Germinal center (tissue), 1 donor: ENCODE results near the gene NOP10.
"Not testable (repeated sequence)": the region's sequence is repeated elsewhere in the genome, so short reads cannot be mapped to it uniquely, and the experiment has no call there.

Source experiments
- DNase-seq: peaks from one replicate; pipeline ENCODE4 v3.0.0; 2012; ENCODE audit warnings: mixed read lengths, low spot score

The NOP10 gene

DNA sequence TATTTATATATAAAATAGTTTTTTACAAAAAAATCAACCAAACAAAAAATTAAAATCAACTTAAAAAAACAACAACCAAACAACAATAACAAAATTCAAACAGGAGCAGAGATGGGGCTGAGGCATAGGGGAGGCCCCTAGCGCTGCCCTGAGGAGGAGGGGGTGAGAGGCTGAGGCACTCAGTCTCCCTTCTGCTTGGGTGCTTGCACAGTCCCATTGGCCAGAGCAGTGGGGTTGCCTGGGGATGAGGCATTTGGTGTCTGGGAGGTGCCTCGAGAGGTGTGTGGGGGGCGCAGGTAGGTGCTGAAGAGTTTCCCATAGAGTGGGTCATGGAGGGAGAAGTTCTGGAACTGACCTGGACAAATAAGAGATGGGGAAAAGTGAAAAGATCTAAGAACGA, 16.0 kb upstream of the NOP10 start:
- DNase-seq = no peak

DNA sequence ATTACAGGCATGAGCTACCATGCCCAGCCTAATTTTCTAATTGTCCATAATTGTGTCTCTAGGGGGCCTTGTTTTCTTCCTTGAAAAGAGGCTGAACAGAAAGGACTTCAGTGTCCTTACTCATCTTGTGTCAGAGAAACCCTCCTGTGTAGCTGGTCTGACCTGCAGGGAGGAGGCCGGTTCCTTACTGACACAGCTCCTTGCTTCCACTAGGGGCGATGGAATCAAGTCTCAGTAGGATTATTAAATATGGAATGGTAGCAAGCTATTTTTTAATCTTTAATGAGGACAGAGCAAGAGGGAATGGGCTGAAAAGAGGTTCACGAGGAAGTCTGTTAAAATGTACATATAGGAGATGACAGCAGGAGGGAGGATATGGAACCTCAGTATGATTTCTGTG, 15.4 kb upstream of the NOP10 start:
- no peak for DNase-seq

DNA sequence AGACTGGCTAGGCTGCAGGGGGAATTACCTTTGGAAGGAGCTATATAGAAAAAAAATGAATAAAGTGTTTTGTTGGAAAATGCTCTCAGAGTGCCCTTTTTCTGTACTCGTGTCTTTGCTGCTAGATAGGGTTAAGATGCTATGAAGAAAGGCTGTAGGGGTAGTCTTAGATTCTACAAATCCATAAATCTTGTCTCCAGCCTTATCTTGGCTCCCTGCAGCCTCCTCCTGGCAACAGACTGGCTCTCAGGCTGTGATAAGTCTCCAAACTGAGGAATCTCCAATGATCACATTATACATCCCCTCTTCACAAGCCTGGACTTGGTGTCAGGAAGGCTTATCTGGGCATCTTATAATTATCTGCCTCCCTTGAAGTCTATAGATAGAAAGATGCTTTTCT, 14.7 kb upstream of the NOP10 start:
- no peak for DNase-seq

DNA sequence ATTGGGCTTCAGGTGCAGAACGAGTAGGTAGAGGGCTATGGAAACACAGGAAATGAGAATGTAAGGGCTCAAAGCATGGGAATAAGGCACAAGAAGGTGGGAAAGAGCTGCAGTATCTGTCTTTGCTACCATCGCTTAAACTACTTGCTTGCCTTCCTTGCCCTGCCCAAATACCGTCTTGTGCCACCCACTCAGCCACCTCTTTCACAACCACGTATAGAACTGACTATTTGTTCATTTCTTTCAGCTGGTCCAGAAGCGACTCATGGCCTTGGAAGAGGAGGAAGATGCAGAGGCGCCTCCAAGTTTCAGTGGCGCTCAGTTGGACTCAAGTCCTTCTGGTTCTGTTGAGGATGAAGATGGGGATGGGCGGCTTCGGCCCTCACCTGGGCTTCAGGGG, 12.3 kb upstream of the NOP10 start:
- no peak for DNase-seq

DNA sequence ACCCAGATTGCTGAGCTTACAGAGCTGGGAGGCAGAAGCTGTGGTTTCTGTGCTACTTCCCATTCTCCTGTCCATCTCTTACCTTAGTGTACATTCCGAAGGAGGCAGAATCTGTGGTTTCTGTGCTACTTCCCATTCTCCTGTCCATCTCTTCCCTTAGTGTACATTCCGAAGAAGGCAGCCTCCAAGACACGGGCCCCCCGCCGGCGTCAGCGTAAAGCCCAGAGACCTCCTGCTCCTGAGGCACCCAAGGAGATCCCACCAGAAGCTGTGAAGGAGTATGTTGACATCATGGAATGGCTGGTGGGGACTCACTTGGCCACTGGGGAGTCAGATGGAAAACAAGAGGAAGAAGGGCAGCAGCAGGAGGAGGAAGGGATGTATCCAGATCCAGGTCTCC, 11.3 kb upstream of the NOP10 start:
- DNase-seq = no peak

DNA sequence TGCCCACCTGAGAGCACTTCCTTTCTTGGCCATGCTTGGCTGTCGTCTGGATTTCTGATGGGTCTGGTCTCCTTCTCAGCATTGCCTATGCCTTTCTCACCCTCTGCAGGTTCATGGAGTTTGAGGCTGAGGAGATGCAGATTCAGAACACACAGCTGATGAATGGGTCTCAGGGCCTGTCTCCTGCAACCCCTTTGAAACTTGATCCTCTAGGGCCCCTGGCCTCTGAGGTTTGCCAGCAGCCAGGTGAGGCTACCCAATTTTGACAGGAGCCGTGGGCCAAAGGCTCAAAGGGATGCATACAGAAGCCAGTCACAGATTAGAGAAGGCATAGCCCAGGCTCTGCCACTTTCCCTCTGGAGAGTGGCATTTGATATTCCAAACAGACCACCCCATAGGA, 10.7 kb upstream of the NOP10 start:
- DNase-seq = no peak

DNA sequence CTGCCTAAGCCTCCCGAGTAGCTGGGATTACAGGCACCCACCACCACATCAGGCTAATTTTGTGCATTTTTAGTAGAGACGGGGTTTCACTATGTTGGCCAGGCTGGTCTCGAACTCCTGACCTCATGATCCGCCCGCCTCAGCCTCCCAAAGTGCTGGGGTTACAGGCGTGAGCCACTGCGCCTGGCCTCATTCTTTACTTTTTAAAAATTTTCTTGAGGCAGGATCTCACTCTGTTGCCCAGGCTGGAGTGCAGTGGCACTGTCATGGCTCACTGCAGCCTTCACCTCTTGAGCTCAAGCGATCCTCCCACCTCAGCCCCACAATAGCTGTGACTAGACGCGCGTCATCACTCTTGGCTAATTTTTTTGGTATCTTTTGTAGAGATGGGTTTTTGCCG, 10.1 kb upstream of the NOP10 start:
- not testable (repeated sequence) for DNase-seq

DNA sequence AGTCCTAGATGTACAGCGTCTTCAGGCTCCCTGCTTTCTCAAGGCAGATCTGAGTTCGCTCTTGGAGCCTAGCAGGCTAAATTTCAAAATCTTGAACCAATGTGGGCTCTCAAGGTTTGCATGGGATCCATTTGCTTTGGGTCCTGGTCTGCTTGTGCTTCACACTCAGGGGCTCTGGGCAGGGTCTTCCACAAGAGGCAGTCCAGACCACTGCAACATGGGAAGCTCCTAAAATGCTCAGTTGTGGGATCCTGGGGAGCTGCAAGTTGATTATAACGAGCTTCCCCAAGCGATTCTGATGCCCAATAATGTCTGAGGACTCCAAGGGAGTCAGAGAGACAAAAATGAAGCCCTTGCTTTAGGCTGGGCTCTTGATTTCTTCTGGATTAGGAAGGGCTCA, 6.8 kb upstream of the NOP10 start:
- DNase-seq = no peak

DNA sequence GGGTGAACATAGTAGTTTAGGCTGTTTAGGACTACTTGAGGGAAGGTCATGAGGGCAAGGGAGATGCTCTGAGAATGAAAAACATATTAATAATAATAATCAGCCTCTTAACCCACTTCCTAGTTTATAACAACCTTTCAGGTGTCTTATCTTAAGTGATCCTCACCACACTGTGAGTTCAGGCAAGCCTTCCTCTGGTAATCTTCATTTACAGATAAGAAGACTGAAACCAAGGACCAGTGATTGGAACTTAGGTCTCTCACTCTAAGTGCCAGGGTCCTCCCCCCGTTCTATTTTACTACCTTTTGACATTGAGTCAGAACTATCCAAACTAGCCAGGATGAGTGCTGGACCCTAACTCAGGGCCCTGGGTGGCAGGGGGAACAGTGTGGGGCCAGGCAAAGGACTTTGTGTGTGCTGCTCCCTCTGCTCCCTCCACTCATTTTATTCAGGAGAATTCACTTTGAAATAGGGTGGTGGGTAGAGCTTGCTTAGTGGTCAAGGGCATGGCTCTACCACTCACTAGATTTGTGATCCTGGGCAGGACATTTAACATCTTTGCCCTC, 5.9 kb upstream of the NOP10 start:
- DNase-seq = no peak

DNA sequence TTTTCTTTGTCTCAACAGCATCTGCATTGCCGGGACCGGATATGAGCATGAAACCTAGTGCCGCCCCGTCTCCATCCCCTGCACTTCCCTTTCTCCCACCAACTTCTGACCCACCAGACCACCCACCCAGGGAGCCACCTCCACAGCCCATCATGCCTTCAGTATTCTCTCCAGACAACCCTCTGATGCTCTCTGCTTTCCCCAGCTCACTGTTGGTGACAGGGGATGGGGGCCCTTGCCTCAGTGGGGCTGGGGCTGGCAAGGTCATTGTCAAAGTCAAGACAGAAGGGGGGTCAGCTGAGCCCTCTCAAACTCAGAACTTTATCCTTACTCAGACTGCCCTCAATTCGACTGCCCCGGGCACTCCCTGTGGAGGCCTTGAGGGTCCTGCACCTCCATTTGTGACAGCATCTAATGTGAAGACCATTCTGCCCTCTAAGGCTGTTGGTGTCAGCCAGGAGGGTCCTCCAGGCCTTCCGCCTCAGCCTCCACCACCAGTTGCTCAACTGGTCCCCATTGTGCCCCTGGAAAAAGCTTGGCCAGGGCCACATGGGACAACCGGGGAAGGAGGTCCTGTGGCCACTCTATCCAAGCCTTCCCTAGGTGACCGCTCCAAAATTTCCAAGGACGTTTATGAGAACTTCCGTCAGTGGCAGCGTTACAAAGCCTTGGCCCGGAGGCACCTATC, 5.2 kb upstream of the NOP10 start:
- DNase-seq = no peak

DNA sequence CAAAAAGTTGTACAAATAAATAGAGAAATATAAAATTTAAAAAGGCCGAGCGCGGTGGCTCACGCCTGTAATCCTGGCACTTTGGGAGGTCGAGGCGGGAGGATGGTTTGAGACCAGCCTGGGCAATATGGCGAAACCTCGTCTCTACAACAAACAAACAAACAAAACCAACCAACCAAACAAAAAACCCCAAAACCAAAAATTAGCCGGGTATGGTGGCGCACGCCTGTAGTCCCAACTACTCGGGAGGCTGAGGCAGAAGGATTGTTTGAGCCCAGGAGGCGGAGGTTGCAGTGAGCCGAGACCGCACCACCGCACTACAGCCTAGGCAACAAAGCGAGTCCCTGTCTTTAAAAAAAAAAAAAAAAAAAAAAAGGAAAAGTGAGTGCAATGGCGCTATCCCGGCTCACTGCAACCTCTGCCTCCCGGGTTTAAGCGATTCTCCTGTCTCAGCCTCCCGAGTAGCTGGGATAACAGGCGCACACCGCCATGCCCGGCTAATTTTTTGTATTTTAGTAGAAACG, 661 bp downstream of the NOP10 start:
- not testable (repeated sequence) for DNase-seq

DNA sequence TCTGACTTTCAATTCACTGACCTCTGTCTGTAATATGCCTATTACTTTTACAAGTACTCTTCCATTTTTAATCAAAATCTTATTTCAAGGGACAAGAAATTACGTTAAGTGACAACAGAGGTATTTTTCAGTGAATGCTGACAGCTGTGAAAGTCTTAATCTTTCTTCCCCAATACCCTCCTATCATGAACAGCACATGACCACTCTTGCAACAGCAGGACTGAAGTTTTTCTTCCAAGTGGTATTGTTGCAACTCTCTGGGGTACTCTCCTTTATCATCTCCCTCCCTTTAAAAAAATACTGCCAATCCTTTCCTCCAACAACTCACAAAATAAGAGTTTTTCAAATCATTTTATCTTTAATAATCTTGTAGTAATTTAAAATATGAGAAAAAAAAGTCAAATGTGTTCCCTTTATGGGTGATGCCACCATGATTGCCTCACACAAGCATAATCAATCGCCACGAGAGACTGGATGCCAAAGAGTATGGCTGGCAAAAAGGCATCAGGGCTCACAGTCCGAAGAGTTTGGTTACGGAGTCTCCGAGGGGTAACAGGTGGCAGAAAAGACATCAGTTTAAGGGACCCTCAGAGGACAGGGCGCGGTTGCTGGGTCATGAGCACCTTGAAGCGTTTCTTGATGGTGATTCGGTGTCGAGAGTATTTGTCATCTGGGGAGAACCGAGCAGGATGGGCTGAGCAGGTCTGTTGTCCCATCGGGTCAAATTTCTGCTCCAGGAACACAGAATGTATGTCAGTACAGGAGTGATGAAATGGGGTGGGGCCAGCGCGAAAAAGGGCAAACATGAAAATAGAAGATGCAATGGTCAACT, 1.3 kb downstream of the NOP10 start:
- DNase-seq = no peak

DNA sequence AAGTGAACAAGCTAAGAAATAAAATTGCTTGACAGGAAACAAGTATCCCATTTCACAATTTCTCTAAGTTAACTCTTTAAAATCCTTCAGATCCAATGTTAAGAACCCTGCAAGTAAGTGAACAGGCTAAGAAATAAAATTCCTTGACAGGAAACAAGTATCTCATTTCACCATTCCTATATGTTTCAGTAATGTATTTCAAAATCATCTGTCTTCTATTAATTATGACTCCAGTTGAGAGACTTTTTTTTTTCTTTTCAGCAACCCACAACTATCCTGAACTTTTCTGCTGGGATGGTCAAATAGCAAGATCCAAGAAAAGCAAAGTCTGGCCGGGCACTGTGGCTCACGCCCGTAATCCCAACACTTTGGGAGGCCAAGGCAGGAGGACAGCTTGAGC, 3.0 kb downstream of the NOP10 start:
- DNase-seq = no peak

DNA sequence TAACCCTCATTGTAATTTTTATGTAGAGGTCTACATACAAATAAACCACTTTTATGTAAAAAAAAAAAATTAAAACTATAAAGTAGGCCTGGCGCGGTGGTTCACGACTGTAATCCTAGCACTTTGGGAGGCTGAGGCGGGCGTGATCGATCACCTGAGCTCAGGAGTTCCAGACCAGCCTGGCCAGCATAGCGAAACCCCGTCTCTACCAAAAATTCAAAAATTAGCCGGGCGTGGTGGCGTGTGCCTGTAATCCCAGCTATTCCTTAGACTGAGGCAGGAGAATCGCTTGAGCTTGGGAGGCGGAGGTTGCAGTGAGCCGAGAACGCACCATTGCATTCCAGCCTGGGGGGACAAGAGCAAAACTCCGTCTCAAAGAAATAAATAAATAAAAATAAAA, 4.6 kb downstream of the NOP10 start:
- DNase-seq = no peak

DNA sequence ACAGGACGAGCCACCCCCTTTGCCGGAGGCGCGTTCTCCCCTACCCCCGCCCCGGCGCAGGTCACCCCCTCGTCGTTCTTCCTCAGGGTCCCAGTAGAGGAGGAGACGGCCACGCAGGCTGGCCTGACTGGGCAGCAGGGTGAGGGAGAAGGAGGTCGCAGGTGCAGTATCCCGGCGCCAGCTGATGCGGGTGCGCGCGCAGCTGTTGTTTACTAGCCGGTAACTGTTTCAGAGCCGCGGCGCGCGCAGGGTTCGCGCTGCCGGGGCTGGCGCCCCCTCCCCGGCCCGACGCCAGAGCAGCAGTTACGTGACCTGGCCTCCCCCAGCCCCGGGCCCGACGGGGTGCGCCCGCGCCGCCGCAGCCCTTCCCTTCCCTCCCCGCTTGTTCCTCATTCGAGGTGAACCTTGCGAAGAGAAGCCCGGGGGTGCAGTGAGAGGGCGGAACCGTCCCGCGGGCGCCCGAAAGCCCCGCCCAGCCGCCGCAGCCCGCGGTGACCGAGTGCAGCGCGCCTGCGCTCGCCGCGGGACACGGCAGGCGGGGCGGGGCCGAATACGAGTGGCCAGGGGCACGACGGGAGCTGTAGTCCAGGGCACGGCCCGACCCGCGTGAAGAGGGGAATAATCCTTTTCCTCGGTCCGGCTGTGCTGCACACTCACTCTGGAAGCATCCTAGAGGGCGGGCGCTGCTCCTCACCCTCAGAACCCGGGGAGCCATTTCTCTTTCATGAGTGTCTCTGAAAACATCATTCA, 5.2 kb downstream of the NOP10 start, which contains the start of gene SLC12A6:
SLC12A6 (minus strand) TSS at position 225 of the 750 bp plus-strand sequence. CDS start 1,101 bp downstream, outside the sequence.
- peak; percentile 93 for DNase-seq

DNA sequence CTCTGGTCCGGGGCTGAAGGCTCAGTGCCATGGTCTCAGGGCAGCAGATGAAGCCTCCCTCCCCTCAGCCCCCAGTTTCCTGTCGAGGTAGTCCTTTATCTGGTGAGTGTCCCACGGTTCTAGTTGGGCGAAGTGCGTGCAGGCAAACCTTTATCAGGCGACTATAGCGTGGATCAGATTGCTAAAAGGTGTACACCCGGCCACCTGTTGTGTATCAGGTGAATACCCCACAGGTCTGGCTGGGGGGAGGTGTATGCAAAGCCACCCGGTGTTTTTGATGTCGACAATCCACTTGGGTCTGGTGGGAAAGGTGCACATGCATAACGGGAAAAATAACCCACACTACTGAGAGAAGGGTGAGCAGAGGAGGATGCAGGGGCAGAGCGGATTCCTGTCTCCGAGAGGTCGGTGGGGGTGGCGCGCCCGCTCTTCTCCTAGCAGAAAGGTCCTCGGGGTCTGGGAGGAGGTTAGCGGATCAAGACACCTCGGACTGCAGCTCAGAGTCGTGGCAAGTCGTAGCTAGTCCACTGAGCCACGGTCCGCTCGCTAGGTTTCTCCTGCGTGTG, 5.9 kb downstream of the NOP10 start:
- DNase-seq = no peak

DNA sequence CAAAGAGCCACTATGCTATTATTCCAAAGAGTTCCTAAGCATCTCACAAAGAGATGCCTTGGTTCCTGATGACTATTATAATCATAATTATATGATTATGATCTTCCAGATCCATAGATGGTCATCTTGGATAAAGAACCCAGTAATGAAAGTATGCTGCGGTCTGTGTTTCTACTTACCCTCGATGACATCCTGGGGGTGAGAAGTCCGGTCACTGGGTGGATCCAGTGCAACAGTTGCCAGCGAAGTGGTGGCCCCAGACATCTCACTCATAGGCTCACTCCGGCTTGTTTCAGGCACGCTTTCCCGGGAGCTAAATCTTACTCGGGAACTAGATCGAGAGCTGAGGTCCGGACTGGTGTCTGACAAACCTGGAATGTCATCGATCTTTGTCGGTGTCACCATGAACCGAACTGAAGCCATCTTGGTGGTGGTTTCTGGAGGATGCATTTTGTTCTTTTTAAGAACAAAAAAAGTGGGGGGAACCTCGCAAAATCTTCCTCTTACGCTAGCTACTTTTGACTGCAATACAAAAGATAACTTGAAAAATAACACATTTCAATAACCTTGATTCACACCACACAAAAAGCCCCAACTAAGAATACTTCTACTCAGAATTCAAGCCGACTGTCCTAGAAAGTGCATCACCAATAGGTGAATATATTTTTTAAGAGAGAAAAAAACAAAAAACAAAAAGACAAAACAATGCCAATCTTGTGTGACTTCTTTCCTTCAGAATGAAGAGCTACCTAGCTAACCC, 6.5 kb downstream of the NOP10 start:
- DNase-seq = no peak

DNA sequence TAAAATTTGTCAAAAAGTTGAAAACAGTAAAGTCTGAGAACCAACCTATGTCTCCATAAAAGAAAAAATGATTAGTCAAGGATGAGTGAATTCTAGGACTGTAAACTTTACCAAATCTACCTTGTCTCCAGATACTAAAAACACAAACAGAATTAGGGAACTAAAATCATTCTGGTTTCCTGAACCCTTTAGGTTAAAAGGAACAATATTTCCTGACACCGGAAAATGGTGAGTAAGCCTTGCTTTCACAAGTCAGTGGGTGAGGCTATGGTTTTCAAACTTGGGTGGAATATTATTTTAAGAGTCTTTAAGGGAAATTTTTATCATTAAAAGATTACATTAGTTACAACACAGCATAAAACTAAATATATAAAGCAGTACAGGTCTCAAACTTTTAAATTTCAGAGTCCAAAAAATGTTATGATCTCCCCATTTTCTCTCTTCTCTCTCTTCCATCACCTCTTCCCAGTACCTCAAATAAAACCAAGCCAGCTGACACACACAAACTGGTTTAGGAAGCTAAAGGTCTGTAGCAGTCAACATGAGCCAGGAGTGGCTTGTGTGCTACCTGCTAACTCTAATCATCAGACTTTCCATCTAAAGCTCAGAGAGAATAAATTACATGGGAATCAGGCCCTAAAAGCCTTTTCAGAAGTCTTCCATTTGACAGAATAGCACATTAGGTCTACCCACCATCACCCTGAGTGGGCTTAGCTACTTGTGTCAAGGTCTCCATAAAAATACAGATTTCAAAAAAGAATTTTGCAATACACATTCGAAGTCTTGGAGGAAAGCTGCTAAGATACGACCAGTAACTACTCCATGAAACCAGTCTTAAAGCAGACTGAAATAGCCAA, 7.5 kb downstream of the NOP10 start:
- DNase-seq = no peak

DNA sequence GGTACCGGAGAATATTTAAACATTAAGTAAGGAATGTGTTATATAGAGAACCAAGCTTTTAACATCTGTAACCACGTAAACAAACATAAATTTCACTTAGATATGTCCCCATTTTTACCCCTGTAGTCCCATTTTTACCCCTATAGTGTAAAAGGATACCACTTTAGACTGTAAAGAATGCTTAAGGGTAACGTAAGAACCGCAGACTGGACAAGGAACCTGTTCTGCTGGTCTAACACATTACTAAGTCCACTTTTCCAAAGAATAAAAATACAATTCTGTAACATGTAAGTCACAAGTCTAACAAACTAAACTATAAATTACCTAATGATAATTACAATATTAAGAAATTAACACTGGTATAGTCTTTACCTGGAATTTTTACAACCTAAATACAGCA, 8.3 kb downstream of the NOP10 start:
- DNase-seq = no peak

DNA sequence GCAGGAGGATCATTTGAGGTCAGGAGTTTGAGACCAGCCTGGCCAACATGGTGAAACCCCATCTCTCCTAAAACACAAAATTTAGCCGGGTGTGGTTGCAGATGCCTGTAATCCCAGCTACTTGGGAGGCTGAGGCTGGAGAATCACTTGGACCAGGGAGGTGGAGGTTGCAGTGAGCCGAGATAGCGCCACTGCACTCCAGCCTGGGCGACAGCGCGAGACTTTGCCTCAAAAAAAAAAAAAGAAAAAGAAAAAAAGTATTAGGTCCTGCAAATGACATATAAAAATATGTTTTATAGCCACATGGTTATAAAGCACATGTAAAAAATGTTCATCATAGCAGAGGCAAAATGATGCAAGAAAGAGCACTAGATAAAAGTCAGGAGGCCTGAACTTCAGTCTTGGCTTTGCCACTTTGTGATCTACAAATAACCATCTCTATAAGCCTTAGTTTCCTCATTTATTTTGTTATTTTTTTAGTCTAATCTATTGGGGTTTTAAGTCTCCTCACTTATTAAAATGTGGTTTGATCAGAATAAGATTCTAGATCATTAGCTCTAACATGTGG, 10.3 kb downstream of the NOP10 start:
- DNase-seq = no peak
